ENCODE measurements around the gene ATP5MC2. TPM values are rescaled to one million over a fixed set of nuclear protein-coding genes. Genes with fewer than 3 reads are reported as not detected.
A peak's percentile ranks its signal among the peaks of the same experiment; 100 is the strongest.

The ATP5MC2 gene
- total and polyA plus RNA-seq, 9 of the 15 experiments (the other 6 are each of a cell fraction or from before 2014, with no cell fraction given), result 314 to 1,208 (median 468) TPM

- TF ChIP-seq NUFIP1 (IDR thresholded peaks at IDR 0.05; ENCODE audit: partially characterized antibody) (peak; percentile 93), SNRNP70 (optimal IDR thresholded peaks at IDR 0.05; ENCODE audit: low read depth, low read length) (no peak), NFE2 (IDR thresholded peaks at IDR 0.05; ENCODE audit: low read depth) (0 out of 2 replicates have a peak, but pooled peaks have one; percentile 1), BCLAF1 (IDR thresholded peaks at IDR 0.05; ENCODE audit: borderline replicate concordance in 1 of 2, control insufficient read depth in 1 of 2, low read depth in 2 of 2, low read length in 1 of 2) (peak in 1 of 2 experiments; percentile 97; a peak in 2 of 4 replicates), ZBTB7A (IDR thresholded peaks at IDR 0.05; ENCODE audit: borderline replicate concordance, control insufficient read depth, low read depth, low read length) (peak; percentile 93), HDGF (IDR thresholded peaks at IDR 0.05) (0 out of 2 replicates have a peak, but pooled peaks have one; percentile 17), E2F3 (CRISPR knock-in tag; IDR thresholded peaks at IDR 0.05) (no peak), BHLHE40 (IDR thresholded peaks at IDR 0.05; ENCODE audit: low read length) (peak; percentile 91), GABPB1 (CRISPR knock-in tag; IDR thresholded peaks at IDR 0.05) (peak; percentile 86), FOXP1 (CRISPR knock-in tag; IDR thresholded peaks at IDR 0.05) (no peak), THRB (CRISPR knock-in tag; conservative IDR thresholded peaks at IDR 0.05) (no peak), PCBP1 (IDR thresholded peaks at IDR 0.05; ENCODE audit: low read depth, low read length, poor library complexity, severe bottlenecking) (peak; percentile 90)
- TF ChIP-seq, protein P1, sequence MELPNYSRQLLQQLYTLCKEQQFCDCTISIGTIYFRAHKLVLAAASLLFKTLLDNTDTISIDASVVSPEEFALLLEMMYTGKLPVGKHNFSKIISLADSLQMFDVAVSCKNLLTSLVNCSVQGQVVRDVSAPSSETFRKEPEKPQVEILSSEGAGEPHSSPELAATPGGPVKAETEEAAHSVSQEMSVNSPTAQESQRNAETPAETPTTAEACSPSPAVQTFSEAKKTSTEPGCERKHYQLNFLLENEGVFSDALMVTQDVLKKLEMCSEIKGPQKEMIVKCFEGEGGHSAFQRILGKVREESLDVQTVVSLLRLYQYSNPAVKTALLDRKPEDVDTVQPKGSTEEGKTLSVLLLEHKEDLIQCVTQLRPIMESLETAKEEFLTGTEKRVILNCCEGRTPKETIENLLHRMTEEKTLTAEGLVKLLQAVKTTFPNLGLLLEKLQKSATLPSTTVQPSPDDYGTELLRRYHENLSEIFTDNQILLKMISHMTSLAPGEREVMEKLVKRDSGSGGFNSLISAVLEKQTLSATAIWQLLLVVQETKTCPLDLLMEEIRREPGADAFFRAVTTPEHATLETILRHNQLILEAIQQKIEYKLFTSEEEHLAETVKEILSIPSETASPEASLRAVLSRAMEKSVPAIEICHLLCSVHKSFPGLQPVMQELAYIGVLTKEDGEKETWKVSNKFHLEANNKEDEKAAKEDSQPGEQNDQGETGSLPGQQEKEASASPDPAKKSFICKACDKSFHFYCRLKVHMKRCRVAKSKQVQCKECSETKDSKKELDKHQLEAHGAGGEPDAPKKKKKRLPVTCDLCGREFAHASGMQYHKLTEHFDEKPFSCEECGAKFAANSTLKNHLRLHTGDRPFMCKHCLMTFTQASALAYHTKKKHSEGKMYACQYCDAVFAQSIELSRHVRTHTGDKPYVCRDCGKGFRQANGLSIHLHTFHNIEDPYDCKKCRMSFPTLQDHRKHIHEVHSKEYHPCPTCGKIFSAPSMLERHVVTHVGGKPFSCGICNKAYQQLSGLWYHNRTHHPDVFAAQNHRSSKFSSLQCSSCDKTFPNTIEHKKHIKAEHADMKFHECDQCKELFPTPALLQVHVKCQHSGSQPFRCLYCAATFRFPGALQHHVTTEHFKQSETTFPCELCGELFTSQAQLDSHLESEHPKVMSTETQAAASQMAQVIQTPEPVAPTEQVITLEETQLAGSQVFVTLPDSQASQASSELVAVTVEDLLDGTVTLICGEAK (IDR thresholded peaks at IDR 0.05), result peak; percentile 48; the same call in 1 of the 2 replicates
- TF ChIP-seq, protein P1 (CRISPR knock-in tag; IDR thresholded peaks at IDR 0.05), result no peak
Observed at GRCh38 chr12:53625946-53626701, 49.8 kb downstream of the ATP5MC2 start, which contains the start of gene ATF7 (continued).

All from K562 (cell line).